ENCODE data around the gene VAPB.

Gene VAPB

DNA sequence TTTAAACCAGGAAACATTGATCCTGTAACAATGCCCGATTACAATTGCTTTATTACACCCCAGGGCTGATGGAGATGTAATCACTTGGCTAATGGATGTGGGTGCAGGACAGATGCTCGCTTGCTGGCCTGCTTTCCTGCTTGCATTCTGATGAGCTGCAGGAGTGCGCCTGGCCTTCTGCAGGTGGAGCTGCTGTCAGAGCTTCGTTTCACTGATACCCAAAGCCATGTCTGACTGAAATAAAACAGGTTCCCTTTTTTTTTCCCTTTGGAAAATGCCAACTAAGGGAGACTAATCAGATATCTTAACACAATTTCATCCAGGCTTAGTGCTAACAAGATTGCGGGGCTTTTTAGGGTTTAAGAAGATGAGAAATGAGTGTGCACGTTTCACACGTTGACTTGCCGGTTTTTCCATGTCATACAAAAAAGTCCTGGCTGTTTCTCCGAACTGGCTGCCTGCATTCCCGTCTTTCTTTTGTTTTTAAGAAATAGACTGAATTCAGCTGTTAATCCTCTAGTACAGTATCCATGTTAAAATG lies 60.7 kb downstream of the VAPB start:
- TF ChIP-seq, protein P1, sequence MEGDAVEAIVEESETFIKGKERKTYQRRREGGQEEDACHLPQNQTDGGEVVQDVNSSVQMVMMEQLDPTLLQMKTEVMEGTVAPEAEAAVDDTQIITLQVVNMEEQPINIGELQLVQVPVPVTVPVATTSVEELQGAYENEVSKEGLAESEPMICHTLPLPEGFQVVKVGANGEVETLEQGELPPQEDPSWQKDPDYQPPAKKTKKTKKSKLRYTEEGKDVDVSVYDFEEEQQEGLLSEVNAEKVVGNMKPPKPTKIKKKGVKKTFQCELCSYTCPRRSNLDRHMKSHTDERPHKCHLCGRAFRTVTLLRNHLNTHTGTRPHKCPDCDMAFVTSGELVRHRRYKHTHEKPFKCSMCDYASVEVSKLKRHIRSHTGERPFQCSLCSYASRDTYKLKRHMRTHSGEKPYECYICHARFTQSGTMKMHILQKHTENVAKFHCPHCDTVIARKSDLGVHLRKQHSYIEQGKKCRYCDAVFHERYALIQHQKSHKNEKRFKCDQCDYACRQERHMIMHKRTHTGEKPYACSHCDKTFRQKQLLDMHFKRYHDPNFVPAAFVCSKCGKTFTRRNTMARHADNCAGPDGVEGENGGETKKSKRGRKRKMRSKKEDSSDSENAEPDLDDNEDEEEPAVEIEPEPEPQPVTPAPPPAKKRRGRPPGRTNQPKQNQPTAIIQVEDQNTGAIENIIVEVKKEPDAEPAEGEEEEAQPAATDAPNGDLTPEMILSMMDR (IDR thresholded peaks at IDR 0.05; ENCODE audit: low read depth, low read length, missing control alignments) = no peak
- H3K4me3 ChIP-seq (replicated peaks; ENCODE audit: low read depth, low read length) = no peak overlapping the region

DNA sequence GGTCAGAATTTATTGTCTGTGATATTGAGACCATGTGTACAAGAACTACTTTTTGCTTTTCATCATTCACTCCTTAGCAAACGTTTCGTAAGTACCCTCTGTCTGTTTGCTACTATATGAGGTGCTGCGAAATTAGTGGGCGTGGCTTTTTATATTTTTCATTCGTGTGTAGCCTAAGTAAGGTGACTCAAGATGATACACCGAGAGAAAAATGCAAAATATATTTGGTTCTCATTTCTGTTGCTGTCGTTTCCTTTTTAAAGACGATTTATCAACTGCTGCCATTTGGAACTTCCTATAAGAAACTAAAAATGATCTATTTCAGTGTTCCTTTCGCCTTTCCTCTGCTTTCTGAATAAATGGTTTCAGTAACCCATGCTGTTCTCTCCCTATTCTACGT lies 61.2 kb downstream of the VAPB start:
- TF ChIP-seq, protein P1 (IDR thresholded peaks at IDR 0.05; ENCODE audit: low read depth, low read length, missing control alignments) = no peak
- peak; percentile 11 for DNase-seq (ENCODE audit: extremely low read depth, low read depth)
- no peak overlapping the region for H3K4me3 ChIP-seq (replicated peaks; ENCODE audit: low read depth, low read length)

More for the DNA sequence above, 60.7 kb downstream of the VAPB start:
- no peak for DNase-seq (ENCODE audit: extremely low read depth, low read depth)

DNA sequence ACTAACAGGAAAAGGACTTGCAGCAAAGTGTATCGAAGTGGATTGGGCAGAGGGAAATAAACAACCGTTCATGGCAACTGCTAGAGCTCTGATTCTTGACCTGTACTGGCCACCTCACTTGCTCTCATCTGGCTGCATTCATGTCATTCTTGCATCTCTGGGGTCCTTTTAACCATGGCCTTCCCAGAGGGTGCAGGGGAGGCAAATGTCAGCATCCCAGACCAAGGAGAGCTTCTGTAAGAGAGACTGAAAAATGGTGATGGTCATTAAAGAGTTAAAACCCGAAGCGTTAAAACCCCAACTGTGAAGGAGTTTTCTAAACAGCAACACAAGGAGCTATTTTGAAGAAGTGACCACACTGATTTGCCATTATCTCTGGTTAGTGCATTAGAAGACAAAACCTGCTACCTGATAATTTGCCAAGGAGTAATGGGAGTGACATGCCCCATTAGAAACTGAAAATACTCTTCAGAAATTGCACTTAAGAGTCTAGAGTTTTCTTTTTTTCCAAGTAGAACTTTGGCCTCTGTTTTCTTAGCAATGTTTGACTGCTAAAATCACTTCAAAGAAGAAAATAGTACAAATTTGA lies 63.7 kb downstream of the VAPB start:
- no peak overlapping the region for H3K4me3 ChIP-seq (replicated peaks; ENCODE audit: low read depth, low read length)
- TF ChIP-seq, protein P1 (IDR thresholded peaks at IDR 0.05; ENCODE audit: low read depth, low read length, missing control alignments) = no peak
- no peak for DNase-seq (ENCODE audit: extremely low read depth, low read depth)

DNA sequence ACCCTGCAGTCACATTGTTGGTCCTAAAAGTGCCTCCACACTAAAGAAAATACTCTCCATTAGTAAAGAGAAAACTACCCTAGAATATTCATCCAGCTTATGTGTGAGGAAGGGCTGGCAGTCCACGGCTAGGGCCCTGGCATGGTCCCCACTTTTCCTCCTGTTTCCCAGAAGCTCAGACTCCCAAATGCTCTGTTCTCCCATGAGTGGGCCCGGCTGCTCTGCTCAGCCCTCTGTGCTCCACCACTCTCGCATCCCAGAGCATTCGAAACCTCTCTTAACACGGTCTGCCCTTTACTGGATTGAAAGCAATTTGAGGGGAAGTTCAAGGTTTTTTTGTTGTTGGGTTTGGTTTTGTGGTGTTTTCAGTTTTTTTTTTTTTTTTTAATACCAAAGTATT lies 64.4 kb downstream of the VAPB start:
- TF ChIP-seq, protein P1 (IDR thresholded peaks at IDR 0.05; ENCODE audit: low read depth, low read length, missing control alignments) = no peak
- DNase-seq (ENCODE audit: extremely low read depth, low read depth) = no peak

DNA sequence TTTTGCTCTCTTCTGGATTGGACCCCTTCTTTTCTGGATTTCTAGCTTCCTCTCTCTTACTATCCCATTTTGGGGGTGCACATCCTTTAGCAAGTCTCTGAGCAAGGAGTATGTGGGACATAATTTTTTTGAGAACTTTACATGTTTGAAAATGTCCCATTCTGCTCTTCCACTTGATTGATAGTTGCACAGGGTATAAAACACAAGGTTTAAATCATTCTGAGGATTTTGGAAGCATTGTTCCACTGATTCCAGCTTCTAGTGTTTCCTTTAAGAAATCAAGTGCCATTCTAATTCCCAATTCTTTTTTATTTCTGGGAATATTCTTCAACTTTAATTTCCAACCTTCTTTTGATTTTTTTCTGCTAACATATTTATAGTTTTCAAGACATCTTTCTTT lies 65.4 kb downstream of the VAPB start:
- TF ChIP-seq, protein P1 (IDR thresholded peaks at IDR 0.05; ENCODE audit: low read depth, low read length, missing control alignments) = no peak
- no peak overlapping the region for H3K4me3 ChIP-seq (replicated peaks; ENCODE audit: low read depth, low read length)
- DNase-seq (ENCODE audit: extremely low read depth, low read depth) = no peak

More for the DNA sequence above, 64.4 kb downstream of the VAPB start:
- no peak overlapping the region for H3K4me3 ChIP-seq (replicated peaks; ENCODE audit: low read depth, low read length)

DNA sequence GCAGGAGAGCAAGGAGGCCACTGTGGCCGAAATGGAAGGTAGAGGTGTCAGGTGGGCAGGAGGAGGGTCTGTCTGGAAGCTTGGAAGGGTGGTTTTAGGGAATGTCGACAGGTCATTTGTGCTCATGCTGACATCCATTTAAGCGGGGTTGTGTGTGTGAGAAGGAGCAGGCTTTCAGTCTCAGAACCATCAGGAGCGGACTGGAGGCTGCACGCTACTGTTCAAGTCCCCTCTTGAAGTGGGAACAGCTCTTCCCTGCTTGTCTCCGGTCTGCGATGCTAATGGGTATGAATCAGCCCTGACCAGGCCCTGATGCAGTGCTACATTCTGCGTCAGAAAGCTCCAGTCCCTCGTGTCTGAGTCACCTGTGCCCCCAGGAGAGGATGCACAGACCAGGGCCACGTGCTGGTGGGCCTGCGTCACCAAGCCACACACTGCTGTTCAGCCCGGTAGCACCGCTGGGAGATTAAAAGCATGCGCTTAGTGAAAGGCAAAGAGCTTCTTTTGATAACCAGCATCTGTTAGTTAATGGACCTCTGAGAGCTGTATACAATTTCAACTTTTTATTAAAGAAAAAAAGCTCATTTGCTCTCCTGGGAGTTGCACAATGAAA lies 68.2 kb downstream of the VAPB start:
- no peak overlapping the region for H3K4me3 ChIP-seq (replicated peaks; ENCODE audit: low read depth, low read length)
- TF ChIP-seq, protein P1 (IDR thresholded peaks at IDR 0.05; ENCODE audit: low read depth, low read length, missing control alignments) = no peak
- DNase-seq (ENCODE audit: extremely low read depth, low read depth) = peak; percentile 27

Data from HFF-Myc (cell line).